H9 (cell line): ENCODE measurements around the gene GALNT15. TPM values are rescaled to one million over a fixed set of nuclear protein-coding genes. Genes with fewer than 3 reads are reported as not detected.

Experiments
- DNase-seq: peaks from one replicate; pipeline ENCODE4 v3.0.0-alpha.2; 2017
- H2AFZ ChIP-seq: one replicate; pipeline ENCODE4 v1.6.1; 2013; ENCODE audit warnings: mild to moderate bottlenecking, low read length, control low read depth, moderate library complexity
- H2AK5ac ChIP-seq: 2 replicates; pipeline ENCODE4 v1.6.1; 2013; ENCODE audit warnings: low read length, control low read depth, mixed read lengths; ENCODE audit not compliant: insufficient read length
- H2BK120ac ChIP-seq: one replicate; pipeline ENCODE4 v1.6.1; 2013; ENCODE audit warnings: low read depth, mild to moderate bottlenecking, low read length, control low read depth, inconsistent platforms; ENCODE audit not compliant: poor library complexity, severe bottlenecking
- H2BK12ac ChIP-seq: 2 replicates; pipeline ENCODE4 v1.6.1; 2013; ENCODE audit warnings: low read length, control low read depth, mixed read lengths, low read depth; ENCODE audit not compliant: insufficient read length
- H2BK15ac ChIP-seq: 2 replicates; pipeline ENCODE4 v1.6.1; 2013; ENCODE audit warnings: low read depth, low read length, control low read depth
- H2BK20ac ChIP-seq: one replicate; pipeline ENCODE4 v1.6.1; 2013; ENCODE audit warnings: low read depth, mild to moderate bottlenecking, low read length, control low read depth, inconsistent platforms; ENCODE audit not compliant: poor library complexity, severe bottlenecking
- H2BK5ac ChIP-seq: 2 replicates; pipeline ENCODE4 v1.6.1; 2013; ENCODE audit warnings: low read length, control low read depth, mixed read lengths; ENCODE audit not compliant: insufficient read length
- H3K14ac ChIP-seq: 2 replicates; pipeline ENCODE4 v1.6.1; 2013; ENCODE audit warnings: low read length, control low read depth; ENCODE audit not compliant: insufficient read depth
- H3K18ac ChIP-seq: 2 replicates; pipeline ENCODE4 v1.6.1; 2013; ENCODE audit warnings: low read depth, mild to moderate bottlenecking, mixed read lengths, low read length, control low read depth; ENCODE audit not compliant: insufficient read length
- H3K23ac ChIP-seq: 2 replicates; pipeline ENCODE4 v1.6.1; 2013; ENCODE audit warnings: low read length, control low read depth, mixed read lengths, low read depth; ENCODE audit not compliant: insufficient read length
- H3K23me2 ChIP-seq: 2 replicates; pipeline ENCODE4 v1.6.1; 2013; ENCODE audit warnings: low read depth, mild to moderate bottlenecking, mixed read lengths, low read length, control low read depth; ENCODE audit not compliant: insufficient read length, poor library complexity, severe bottlenecking
- H3K27ac ChIP-seq: 2 replicates; pipeline ENCODE4 v1.5.1; 2013; ENCODE audit warnings: low read length, control low read depth, mixed read lengths, low read depth; ENCODE audit not compliant: insufficient read length
- H3K27me3 ChIP-seq: 2 replicates; pipeline ENCODE4 v1.6.1; 2013; ENCODE audit warnings: low read length, control low read depth, inconsistent platforms; ENCODE audit not compliant: insufficient read depth
- H3K4ac ChIP-seq: 2 replicates; pipeline ENCODE4 v1.6.1; 2013; ENCODE audit warnings: low read depth, mild to moderate bottlenecking, control low read depth, inconsistent platforms, low read length, moderate library complexity
- H3K4me1 ChIP-seq: 2 replicates; pipeline ENCODE4 v1.6.1; 2013; ENCODE audit warnings: low read length, control low read depth, inconsistent platforms; ENCODE audit not compliant: insufficient read depth
- H3K4me2 ChIP-seq: 2 replicates; pipeline ENCODE4 v1.6.1; 2013; ENCODE audit warnings: low read length, control low read depth, mixed read lengths; ENCODE audit not compliant: insufficient read length, insufficient read depth
- H3K56ac ChIP-seq: 2 replicates; pipeline ENCODE4 v1.6.1; 2013; ENCODE audit warnings: low read depth, mild to moderate bottlenecking, mixed read lengths, low read length, control low read depth; ENCODE audit not compliant: insufficient read length
- H3K79me1 ChIP-seq: 2 replicates; pipeline ENCODE4 v1.6.1; 2013; ENCODE audit warnings: low read depth, mild to moderate bottlenecking, moderate library complexity, low read length, control low read depth, inconsistent platforms; ENCODE audit not compliant: insufficient read depth, poor library complexity, severe bottlenecking
- H3K79me2 ChIP-seq: 2 replicates; pipeline ENCODE4 v1.6.1; 2013; ENCODE audit warnings: low read length, control low read depth, inconsistent platforms; ENCODE audit not compliant: insufficient read depth
- H3K9ac ChIP-seq: 2 replicates; pipeline ENCODE4 v1.6.1; 2013; ENCODE audit warnings: low read length, control low read depth, mixed read lengths; ENCODE audit not compliant: insufficient read length; ENCODE audit errors: extremely low read depth
- H3K9me3 ChIP-seq: one replicate; pipeline ENCODE4 v1.6.1; 2013; ENCODE audit warnings: low read depth, low read length, inconsistent platforms; ENCODE audit not compliant: control insufficient read depth
- H3T11ph ChIP-seq: one replicate; pipeline ENCODE4 v1.6.1; 2013; ENCODE audit warnings: mild to moderate bottlenecking, low read length, control low read depth, inconsistent platforms
- H4K20me1 ChIP-seq: one replicate; pipeline ENCODE4 v1.6.1; 2013; ENCODE audit not compliant: control insufficient read depth, insufficient read length, insufficient read depth
- H4K5ac ChIP-seq: 2 replicates; pipeline ENCODE4 v1.6.1; 2013; ENCODE audit warnings: low read depth, mild to moderate bottlenecking, mixed read lengths, low read length, control low read depth; ENCODE audit not compliant: insufficient read length
- H4K8ac ChIP-seq: replicated peaks from 2 replicates; pipeline ENCODE4 v1.6.1; 2013; ENCODE audit warnings: low read length, control low read depth, mixed read lengths, low read depth; ENCODE audit not compliant: insufficient read length
- H4K91ac ChIP-seq: 2 replicates; pipeline ENCODE4 v1.6.1; 2013; ENCODE audit warnings: low read depth, mild to moderate bottlenecking, moderate library complexity, mixed read lengths, low read length, control low read depth; ENCODE audit not compliant: insufficient read length
- H3K27ac Mint-ChIP-seq, 3 experiments: 2 replicates in 2 of 3; 3 replicates in 1 of 3; pipeline ENCODE4 v1.8.0; 2020 to 2021; ENCODE audit warnings: mixed read lengths in 3 of 3, mild to moderate bottlenecking in 1 of 3, moderate library complexity in 1 of 3
- H3K27me3 Mint-ChIP-seq: 2 replicates; pipeline ENCODE4 v1.8.0; 2021; ENCODE audit warnings: low read depth, mild to moderate bottlenecking, moderate library complexity, mixed read lengths
- H3K36me3 Mint-ChIP-seq, 3 experiments: 2 replicates in 2 of 3; 3 replicates in 1 of 3; pipeline ENCODE4 v1.8.0; 2020 to 2021; ENCODE audit warnings: low read depth in 3 of 3, mixed read lengths in 3 of 3; ENCODE audit not compliant: insufficient read depth in 1 of 3
- H3K4me1 Mint-ChIP-seq, 2 experiments: 2 replicates each; pipeline ENCODE4 v1.8.0; 2020; ENCODE audit warnings: mixed read lengths in 2 of 2
- H3K4me3 Mint-ChIP-seq, 2 experiments: 2 replicates in 1 of 2; 3 replicates in 1 of 2; pipeline ENCODE4 v1.8.0; 2020 to 2021; ENCODE audit warnings: mild to moderate bottlenecking in 2 of 2, mixed read lengths in 2 of 2, moderate library complexity in 1 of 2
- H3K9me3 Mint-ChIP-seq, 2 experiments: 2 replicates in 1 of 2; 3 replicates in 1 of 2; pipeline ENCODE4 v1.8.0; 2020; ENCODE audit warnings: mild to moderate bottlenecking in 2 of 2, mixed read lengths in 2 of 2, moderate library complexity in 1 of 2
- CTCF ChIP-seq: fragments of 200-600 bp; sonication (generic); conservative IDR thresholded peaks from 3 replicates; pipeline ENCODE4 v1.8.0; 2021; ENCODE audit warnings: antibody characterized with exemption, mild to moderate bottlenecking
- WGBS: extraction: QIAGEN DNeasy Blood & Tissue Kit; methylation state at CpG from one replicate; pipeline ENCODE4 v1.1.7; 2013; ENCODE audit warnings: missing lambda C conversion rate, low lambda C conversion rate, mixed read lengths; ENCODE audit not compliant: insufficient read length; ENCODE audit errors: extremely low coverage; 5-methylcytosine and 5-hydroxymethylcytosine counted together
- total RNA-seq: library from RNA; stranded (reverse); gene quantifications from 2 replicates; pipeline ENCODE4 v1.2.1, GENCODE V29; 2021

The GALNT15 gene
- total RNA-seq, 1 experiment from 2014 or later: 0.04 TPM

GRCh38 chr3:16257309-16257708, 82.8 kb downstream of the GALNT15 start:
- H3T11ph ChIP-seq: no peak overlapping the region
- no peak overlapping the region for H2BK5ac ChIP-seq
- H3K4ac ChIP-seq: no peak overlapping the region
- no peaks in the 10 kb centered on the region for H3K79me1 ChIP-seq
- no peak overlapping the region for H2BK15ac ChIP-seq
- Mint-ChIP-seq H3K27ac (no peak overlapping the region), H3K4me3 (no peak overlapping the region), H3K27me3 (no peaks in the 10 kb centered on the region; the same call in 1 of the 2 replicates), H3K4me1 (no peaks in the 10 kb centered on the region), H3K36me3 (peaks cover 3 to 7% (median 7%) of the 10 kb centered on the region in 3 experiments; a peak in 4 of 7 replicates), H3K9me3 (no peaks in the 10 kb centered on the region)
- no peaks in the 10 kb centered on the region for H3K9me3 ChIP-seq
- H3K4me2 ChIP-seq: no peak overlapping the region
- no peak overlapping the region for H3K14ac ChIP-seq
- no peak overlapping the region for H3K18ac ChIP-seq
- no peak overlapping the region for H4K91ac ChIP-seq
- H3K27ac ChIP-seq: no peak overlapping the region
- no peak overlapping the region for H4K5ac ChIP-seq
- H3K9ac ChIP-seq: no peak overlapping the region
- TF ChIP-seq CTCF: no peak
- no peak overlapping the region for H3K56ac ChIP-seq
- H2BK12ac ChIP-seq: no peak overlapping the region
- no peaks in the 10 kb centered on the region for H3K79me2 ChIP-seq
- H4K8ac ChIP-seq: no peak overlapping the region
- no peaks in the 10 kb centered on the region for H3K27me3 ChIP-seq
- no peaks in the 10 kb centered on the region for H4K20me1 ChIP-seq
- H3K23me2 ChIP-seq: no peaks in the 10 kb centered on the region
- no peak overlapping the region for H3K23ac ChIP-seq
- WGBS: no CpG with 5 or more reads among the region's 2 CpGs
- no peak overlapping the region for H2AFZ ChIP-seq
- no peak overlapping the region for H2BK20ac ChIP-seq
- no peak overlapping the region for H2BK120ac ChIP-seq
- H2AK5ac ChIP-seq: no peak overlapping the region
- DNase-seq: no peak
- no peaks in the 10 kb centered on the region for H3K4me1 ChIP-seq
